SK-N-SH (cell line): ENCODE data around the gene RPAP2. TPM values are rescaled to one million over a fixed set of nuclear protein-coding genes. Genes with fewer than 3 reads are reported as not detected.

Source experiments
- CTCF ChIA-PET: fragments of 300-600, 350-600 bp; formaldehyde crosslinking; extraction: SDS; loops from one replicate; lab custom pipeline; 2021; lab: Yijun Ruan, JAX
- POLR2A ChIA-PET: fragments of 350-600 bp; sonication (Branson Sonifier 250); formaldehyde crosslinking; extraction: SDS; loops from one replicate; lab custom pipeline; 2020; ENCODE audit warnings: antibody characterized with exemption, inconsistent platforms; lab: Yijun Ruan, JAX
- DNase-seq: peaks from one replicate; pipeline ENCODE4 v3.0.0; 2012
- H2AFZ ChIP-seq: fragments of 200-600 bp; sonication (generic); 2 replicates; pipeline ENCODE4 v1.8.1; 2016; ENCODE audit warnings: antibody characterized with exemption, mild to moderate bottlenecking, low read depth
- H3F3A ChIP-seq: fragments of 200-600 bp; sonication (generic); replicated peaks from 2 replicates; pipeline ENCODE3; 2016; ENCODE audit warnings: antibody characterized with exemption, mild to moderate bottlenecking; ENCODE audit not compliant: insufficient read depth
- H3K27ac ChIP-seq, 2 experiments: fragments of 200-500 bp in 1 of 2; fragments of 200-600 bp in 1 of 2; sonication (Bioruptor generic) in 1 of 2; sonication (generic), shearing (Covaris generic) in 1 of 2; 2 replicates each; pipeline versions ENCODE4 v1.5.1 to v1.6.1; 2014 to 2016; ENCODE audit warnings: low read depth in 2 of 2, inconsistent platforms in 1 of 2, low read length in 1 of 2, mild to moderate bottlenecking in 1 of 2, mixed read lengths in 1 of 2
- H3K27me3 ChIP-seq: fragments of 200-600 bp; sonication (generic), shearing (Covaris generic); 2 replicates; pipeline ENCODE4 v1.6.1; 2016; ENCODE audit warnings: mixed run types; ENCODE audit not compliant: insufficient read depth
- H3K36me3 ChIP-seq, 2 experiments: fragments of 200-500 bp in 1 of 2; fragments of 200-600 bp in 1 of 2; sonication (Bioruptor generic) in 1 of 2; sonication (generic) in 1 of 2; replicated peaks in 1 of 2; 2 replicates each; pipeline versions ENCODE3 to v1.5.1; 2014 to 2016; ENCODE audit warnings: low read length in 1 of 2, mild to moderate bottlenecking in 1 of 2; ENCODE audit not compliant: insufficient read depth in 2 of 2, control insufficient read depth in 1 of 2
- H3K4me1 ChIP-seq, 2 experiments: fragments of 200-500 bp in 1 of 2; fragments of 200-600 bp in 1 of 2; sonication (Bioruptor generic) in 1 of 2; sonication (generic), shearing (Covaris generic) in 1 of 2; 2 replicates each; pipeline versions ENCODE4 v1.5.1 to v1.6.1; 2014 to 2016; ENCODE audit warnings: low read depth in 1 of 2, low read length in 1 of 2, mixed run types in 1 of 2; ENCODE audit not compliant: insufficient read depth in 2 of 2, control insufficient read depth in 1 of 2
- H3K4me2 ChIP-seq: fragments of 200-600 bp; sonication (generic), shearing (Covaris generic); 2 replicates; pipeline ENCODE4 v1.6.1; 2017; ENCODE audit warnings: mixed run types
- H3K4me3 ChIP-seq, 2 experiments: fragments of 200-500 bp in 1 of 2; fragments of 200-600 bp in 1 of 2; sonication (Bioruptor generic) in 1 of 2; sonication (generic), shearing (Covaris generic) in 1 of 2; 2 replicates each; pipeline versions ENCODE4 v1.5.1 to v1.8.1; 2014 to 2016; ENCODE audit warnings: low read depth in 2 of 2, inconsistent platforms in 1 of 2, low read length in 1 of 2, mild to moderate bottlenecking in 1 of 2, mixed read lengths in 1 of 2, moderate library complexity in 1 of 2
- H3K79me2 ChIP-seq: fragments of 200-600 bp; sonication (generic); 2 replicates; pipeline ENCODE4 v1.8.1; 2017; ENCODE audit warnings: mild to moderate bottlenecking; ENCODE audit not compliant: insufficient read depth
- H3K9ac ChIP-seq: fragments of 200-600 bp; sonication (generic); 2 replicates; pipeline ENCODE4 v1.6.1; 2017; ENCODE audit warnings: mixed run types
- H3K9me2 ChIP-seq: fragments of 200-600 bp; sonication (generic); 2 replicates; pipeline ENCODE4 v1.6.1; 2017; ENCODE audit warnings: mixed run types
- H3K9me3 ChIP-seq: fragments of 200-600 bp; sonication (generic); 2 replicates; pipeline ENCODE4 v1.6.1; 2017; ENCODE audit warnings: mixed run types, mild to moderate bottlenecking, moderate library complexity
- H4K20me1 ChIP-seq: fragments of 200-600 bp; sonication (generic); 2 replicates; pipeline ENCODE4 v1.6.1; 2017; ENCODE audit warnings: mild to moderate bottlenecking, mixed run types; ENCODE audit not compliant: insufficient read depth
- EP300 ChIP-seq, 2 experiments: IDR thresholded peaks; 2 replicates each; pipeline versions ENCODE4 v1.4.0 to v1.6.1; 2012; ENCODE audit warnings: borderline replicate concordance in 1 of 2, low read depth in 1 of 2, low read length in 1 of 2
- EZH2phosphoT487 ChIP-seq: fragments of 200-600 bp; sonication (generic); IDR thresholded peaks from 2 replicates; pipeline ENCODE4 v1.6.1; 2017; ENCODE audit warnings: low read depth, mixed run types, mild to moderate bottlenecking, antibody characterized with exemption, moderate library complexity, borderline replicate concordance
- FOSL2 ChIP-seq: IDR thresholded peaks from 2 replicates; pipeline ENCODE4 v1.4.0; 2012; ENCODE audit warnings: low read depth, mild to moderate bottlenecking, moderate library complexity, borderline replicate concordance
- FOXM1 ChIP-seq: IDR thresholded peaks from 2 replicates; pipeline ENCODE4 v1.4.0; 2012; ENCODE audit warnings: low read depth, mild to moderate bottlenecking
- GATA2 ChIP-seq: sonication (generic); formaldehyde crosslinking; IDR thresholded peaks from 2 replicates; pipeline ENCODE4 v1.5.0; 2020; ENCODE audit warnings: mild to moderate bottlenecking, missing genetic modification reagents
- IRF3 ChIP-seq: fragments of 150-350 bp; IDR thresholded peaks from 2 replicates; pipeline ENCODE4 v1.6.1; 2016; ENCODE audit warnings: mild to moderate bottlenecking, low read depth, low read length
- JUND ChIP-seq: IDR thresholded peaks from 2 replicates; pipeline ENCODE4 v1.4.0; 2012
- POLR2AphosphoS5 ChIP-seq: IDR thresholded peaks from 2 replicates; pipeline ENCODE4 v1.6.1; 2012; ENCODE audit warnings: low read depth, low read length
- RAD21 ChIP-seq: IDR thresholded peaks from 2 replicates; pipeline ENCODE4 v1.6.1; 2012; ENCODE audit warnings: mild to moderate bottlenecking, low read length
- RCOR1 ChIP-seq: fragments of 150-350 bp; IDR thresholded peaks from 2 replicates; pipeline ENCODE4 v1.6.1; 2017; ENCODE audit warnings: antibody characterized with exemption, low read length
- RFX5 ChIP-seq: IDR thresholded peaks from 2 replicates; pipeline ENCODE4 v1.6.1; 2012; ENCODE audit warnings: mild to moderate bottlenecking, improper control_type of control experiment, low read length
- RXRA ChIP-seq: IDR thresholded peaks from 2 replicates; pipeline ENCODE4 v1.4.0; 2012; ENCODE audit warnings: low read depth, mild to moderate bottlenecking, borderline replicate concordance
- SIN3A ChIP-seq: IDR thresholded peaks from 2 replicates; pipeline ENCODE4 v1.6.1; 2012; ENCODE audit warnings: low read depth, mild to moderate bottlenecking, low read length, moderate library complexity, borderline replicate concordance
- SMC3 ChIP-seq: IDR thresholded peaks from 2 replicates; pipeline ENCODE4 v1.6.1; 2012; ENCODE audit warnings: low read depth, low read length, improper control_type of control experiment
- TAF1 ChIP-seq: IDR thresholded peaks from 2 replicates; pipeline ENCODE4 v1.6.1; 2012; ENCODE audit warnings: low read depth, mild to moderate bottlenecking, low read length, moderate library complexity, borderline replicate concordance
- TCF12 ChIP-seq: IDR thresholded peaks from 2 replicates; pipeline ENCODE4 v1.4.0; 2012
- TEAD4 ChIP-seq: IDR thresholded peaks from 2 replicates; pipeline ENCODE4 v1.4.0; 2012; ENCODE audit warnings: mild to moderate bottlenecking, borderline replicate concordance; ENCODE audit not compliant: insufficient read depth
- USF1 ChIP-seq: IDR thresholded peaks from 2 replicates; pipeline ENCODE4 v1.4.0; 2012; ENCODE audit warnings: low read depth, borderline replicate concordance
- USF2 ChIP-seq: fragments of 150-350 bp; IDR thresholded peaks from 2 replicates; pipeline ENCODE4 v1.6.1; 2017; ENCODE audit warnings: antibody characterized with exemption, low read length, low read depth, borderline replicate concordance
- ZBTB33 ChIP-seq: IDR thresholded peaks from 2 replicates; pipeline ENCODE4 v1.4.0; 2012; ENCODE audit warnings: low read depth, borderline replicate concordance
- WGBS: methylation state at CpG from one replicate; pipeline ENCODE4 v1.1.6; 2017; ENCODE audit warnings: low lambda C conversion rate; 5-methylcytosine and 5-hydroxymethylcytosine counted together
- polyA plus RNA-seq, 3 experiments: library from polyadenylated mRNA; depleted of rRNA; stranded (reverse); fragments of >200 nt; gene quantifications; 2 replicates each; pipeline ENCODE4 v1.2.3, GENCODE V29; 2012
- TF ChIP-seq, protein P1 (sequence below): IDR thresholded peaks from 2 replicates; pipeline ENCODE4 v1.4.0; 2012; ENCODE audit warnings: low read depth

Gene RPAP2
- polyA plus RNA-seq, 1 of the 3 experiments (the other 2 are of a cell fraction), result 3.4 TPM

- Histone ChIP-seq H3K36me3 (no peaks in the 10 kb centered on the region), H3K9me3 (no peaks in the 10 kb centered on the region), H3K27me3 (no peaks in the 10 kb centered on the region), H3K9me2 (no peaks in the 10 kb centered on the region), H2AFZ (no peak overlapping the region), H4K20me1 (no peaks in the 10 kb centered on the region), H3K9ac (no peak overlapping the region), H3K4me1 (no peaks in the 10 kb centered on the region), H3K4me3 (no peak overlapping the region), H3K4me2 (no peak overlapping the region), H3K27ac (no peak overlapping the region), H3K79me2 (no peaks in the 10 kb centered on the region), H3F3A (no peaks in the 10 kb centered on the region)
- WGBS, result 39% methylated on average over 4 of the region's 4 CpGs
- CTCF ChIA-PET, result no interaction called here
- POLR2A ChIA-PET, result no interaction called here
- no peak for DNase-seq
- TF ChIP-seq FOXM1 (no peak), GATA2 (CRISPR knock-in tag) (no peak), TCF12 (no peak), RFX5 (no peak)
Measured at GRCh38 chr1:92409946-92410549, 111.2 kb downstream of the RPAP2 start.

- Histone ChIP-seq H3K9ac (no peak overlapping the region), H4K20me1 (no peaks in the 10 kb centered on the region), H3F3A (no peaks in the 10 kb centered on the region), H3K4me3 (no peak overlapping the region), H3K4me1 (no peaks in the 10 kb centered on the region), H3K27me3 (no peaks in the 10 kb centered on the region), H3K9me2 (no peaks in the 10 kb centered on the region), H3K4me2 (no peak overlapping the region), H3K36me3 (no peaks in the 10 kb centered on the region), H3K27ac (no peak overlapping the region), H2AFZ (no peak overlapping the region), H3K79me2 (no peaks in the 10 kb centered on the region), H3K9me3 (no peaks in the 10 kb centered on the region)
- TF ChIP-seq GATA2 (CRISPR knock-in tag) (no peak), IRF3 (no peak), RAD21 (no peak), JUND (no peak), RXRA (no peak), TCF12 (no peak), EZH2phosphoT487 (no peak), USF2 (no peak), SIN3A (no peak), EP300 (IDR thresholded peaks at IDR 0.05; ENCODE audit: borderline replicate concordance in 1 of 2, low read depth in 1 of 2, low read length in 1 of 2) (no peak), USF1 (no peak), RCOR1 (no peak), FOXM1 (no peak), POLR2AphosphoS5 (no peak), TEAD4 (no peak), ZBTB33 (no peak), FOSL2 (no peak), SMC3 (no peak), TAF1 (no peak)
- TF ChIP-seq, protein P1, sequence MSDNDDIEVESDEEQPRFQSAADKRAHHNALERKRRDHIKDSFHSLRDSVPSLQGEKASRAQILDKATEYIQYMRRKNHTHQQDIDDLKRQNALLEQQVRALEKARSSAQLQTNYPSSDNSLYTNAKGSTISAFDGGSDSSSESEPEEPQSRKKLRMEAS, result no peak
- WGBS, result 10% methylated on average over 3 of the region's 3 CpGs
- ChIA-PET CTCF (no interaction called here), POLR2A (no interaction called here)
- no peak for DNase-seq
Measured at GRCh38 chr1:92410706-92411105, 111.8 kb downstream of the RPAP2 start.
